Nephron (organoid): ENCODE data around the gene TNFSF8.

Experiments
- H3K27ac Mint-ChIP-seq, 3 experiments: 2 replicates each; pipeline ENCODE4 v1.8.0; 2020; ENCODE audit warnings: mixed read lengths in 3 of 3, mild to moderate bottlenecking in 2 of 3, moderate library complexity in 1 of 3
- H3K27me3 Mint-ChIP-seq: 2 replicates; pipeline ENCODE4 v1.8.0; 2021; ENCODE audit warnings: low read depth, mild to moderate bottlenecking, moderate library complexity, mixed read lengths
- H3K36me3 Mint-ChIP-seq: 2 replicates; pipeline ENCODE4 v1.8.0; 2020; ENCODE audit warnings: low read depth, mixed read lengths
- H3K4me1 Mint-ChIP-seq: 2 replicates; pipeline ENCODE4 v1.8.0; 2020; ENCODE audit warnings: mixed read lengths
- H3K4me3 Mint-ChIP-seq, 3 experiments: 2 replicates each; pipeline ENCODE4 v1.8.0; 2020; ENCODE audit warnings: mild to moderate bottlenecking in 3 of 3, mixed read lengths in 3 of 3, moderate library complexity in 2 of 3
- H3K9me3 Mint-ChIP-seq: 2 replicates; pipeline ENCODE4 v1.8.0; 2020; ENCODE audit warnings: mixed read lengths
- CTCF ChIP-seq, 3 experiments: fragments of 200-600 bp; sonication (generic); IDR thresholded peaks; one replicate each; pipeline ENCODE4 v1.5.0; 2021; ENCODE audit warnings: antibody characterized with exemption in 3 of 3; ENCODE audit not compliant: unreplicated experiment in 3 of 3

The TNFSF8 gene

GRCh38 chr9:114957558-114957957, 27.2 kb upstream of the TNFSF8 start:
- Mint-ChIP-seq H3K36me3 (no peaks in the 10 kb centered on the region), H3K27me3 (peaks cover 20% of the 10 kb centered on the region), H3K4me1 (no peaks in the 10 kb centered on the region), H3K27ac (no peak overlapping the region), H3K4me3 (no peak overlapping the region), H3K9me3 (peaks cover 30% of the 10 kb centered on the region)
- TF ChIP-seq CTCF (IDR thresholded peaks at IDR 0.05; ENCODE audit: unreplicated experiment in 3 of 3) = no peak

- Mint-ChIP-seq H3K4me3 (no peak overlapping the region), H3K9me3 (peaks cover 13% of the 10 kb centered on the region), H3K4me1 (no peaks in the 10 kb centered on the region), H3K36me3 (no peaks in the 10 kb centered on the region), H3K27ac (no peak overlapping the region), H3K27me3 (peaks cover 17% of the 10 kb centered on the region)
- no peak for TF ChIP-seq CTCF (IDR thresholded peaks at IDR 0.05; ENCODE audit: unreplicated experiment in 3 of 3)
Measured at GRCh38 chr9:114954956-114955582, 24.7 kb upstream of the TNFSF8 start.

GRCh38 chr9:114953959-114954358, 23.6 kb upstream of the TNFSF8 start:
- H3K27ac Mint-ChIP-seq = no peak overlapping the region
- no peaks in the 10 kb centered on the region for H3K36me3 Mint-ChIP-seq
- H3K9me3 Mint-ChIP-seq = peaks cover 3% of the 10 kb centered on the region
- H3K4me3 Mint-ChIP-seq = no peak overlapping the region
- no peaks in the 10 kb centered on the region for H3K4me1 Mint-ChIP-seq
- TF ChIP-seq CTCF (IDR thresholded peaks at IDR 0.05; ENCODE audit: unreplicated experiment in 3 of 3) = no peak
- peaks cover 8% of the 10 kb centered on the region for H3K27me3 Mint-ChIP-seq

- Mint-ChIP-seq H3K4me1 (no peaks in the 10 kb centered on the region), H3K27me3 (peaks cover 6% of the 10 kb centered on the region), H3K9me3 (no peaks in the 10 kb centered on the region), H3K27ac (no peak overlapping the region), H3K36me3 (no peaks in the 10 kb centered on the region), H3K4me3 (no peak overlapping the region)
- no peak for TF ChIP-seq CTCF (IDR thresholded peaks at IDR 0.05; ENCODE audit: unreplicated experiment in 3 of 3)
Measured at GRCh38 chr9:114953046-114953445, 22.7 kb upstream of the TNFSF8 start.

- H3K9me3 Mint-ChIP-seq = no peaks in the 10 kb centered on the region
- H3K4me3 Mint-ChIP-seq = no peak overlapping the region
- peaks cover 5% of the 10 kb centered on the region for H3K4me1 Mint-ChIP-seq
- no peaks in the 10 kb centered on the region for H3K27me3 Mint-ChIP-seq
- no peak overlapping the region for H3K27ac Mint-ChIP-seq
- H3K36me3 Mint-ChIP-seq = no peaks in the 10 kb centered on the region
- no peak for TF ChIP-seq CTCF (IDR thresholded peaks at IDR 0.05; ENCODE audit: unreplicated experiment in 3 of 3)
Measured at GRCh38 chr9:114950761-114951160, 20.4 kb upstream of the TNFSF8 start.

- no peak for TF ChIP-seq CTCF (IDR thresholded peaks at IDR 0.05; ENCODE audit: unreplicated experiment in 3 of 3)
- H3K36me3 Mint-ChIP-seq = no peaks in the 10 kb centered on the region
- H3K9me3 Mint-ChIP-seq = no peaks in the 10 kb centered on the region
- no peak overlapping the region for H3K27ac Mint-ChIP-seq
- peaks cover 5% of the 10 kb centered on the region for H3K4me1 Mint-ChIP-seq
- no peaks in the 10 kb centered on the region for H3K27me3 Mint-ChIP-seq
- no peak overlapping the region for H3K4me3 Mint-ChIP-seq
Measured at GRCh38 chr9:114947058-114947457, 16.7 kb upstream of the TNFSF8 start.
